Measurements from ENCODE around the gene DUSP9.

DUSP9 gene

GRCh38 chrX:153633607-153634180 lies 13.3 kb upstream of the DUSP9 start:
- Histone ChIP-seq H3K4me1 (ENCODE audit: control insufficient read depth, insufficient read depth, low read length) (no peaks in the 10 kb centered on the region), H3K9me3 (ENCODE audit: control insufficient read depth, low read length) (no peaks in the 10 kb centered on the region), H3K4me3 (ENCODE audit: low read length) (no peak overlapping the region), H3K36me3 (ENCODE audit: control insufficient read depth, insufficient read depth, low read length) (no peaks in the 10 kb centered on the region), H3K27me3 (ENCODE audit: control insufficient read depth, insufficient read depth, low read length) (peaks cover 4% of the 10 kb centered on the region), H3K9ac (ENCODE audit: low read length) (no peak overlapping the region)

GRCh38 chrX:153634236-153634635 lies 12.8 kb upstream of the DUSP9 start:
- Histone ChIP-seq H3K4me3 (ENCODE audit: low read length) (no peak overlapping the region), H3K9ac (ENCODE audit: low read length) (no peak overlapping the region), H3K27me3 (ENCODE audit: control insufficient read depth, insufficient read depth, low read length) (peaks cover 4% of the 10 kb centered on the region), H3K9me3 (ENCODE audit: control insufficient read depth, low read length) (no peaks in the 10 kb centered on the region), H3K4me1 (ENCODE audit: control insufficient read depth, insufficient read depth, low read length) (no peaks in the 10 kb centered on the region), H3K36me3 (ENCODE audit: control insufficient read depth, insufficient read depth, low read length) (no peaks in the 10 kb centered on the region)

GRCh38 chrX:153634832-153635231 lies 12.2 kb upstream of the DUSP9 start:
- H3K27me3 ChIP-seq (ENCODE audit: control insufficient read depth, insufficient read depth, low read length) = peaks cover 4% of the 10 kb centered on the region
- no peaks in the 10 kb centered on the region for H3K4me1 ChIP-seq (ENCODE audit: control insufficient read depth, insufficient read depth, low read length)
- H3K9me3 ChIP-seq (ENCODE audit: control insufficient read depth, low read length) = no peaks in the 10 kb centered on the region
- no peak overlapping the region for H3K4me3 ChIP-seq (ENCODE audit: low read length)
- no peaks in the 10 kb centered on the region for H3K36me3 ChIP-seq (ENCODE audit: control insufficient read depth, insufficient read depth, low read length)
- H3K9ac ChIP-seq (ENCODE audit: low read length) = no peak overlapping the region

- H3K9me3 ChIP-seq (ENCODE audit: control insufficient read depth, low read length) = no peaks in the 10 kb centered on the region
Observed at GRCh38 chrX:153635388-153635787, 11.6 kb upstream of the DUSP9 start.

GRCh38 chrX:153635788-153636668 lies 11.0 kb upstream of the DUSP9 start:
- Histone ChIP-seq H3K27me3 (ENCODE audit: control insufficient read depth, insufficient read depth, low read length) (peaks cover 4% of the 10 kb centered on the region), H3K9ac (ENCODE audit: low read length) (no peak overlapping the region), H3K4me1 (ENCODE audit: control insufficient read depth, insufficient read depth, low read length) (no peaks in the 10 kb centered on the region)

More at GRCh38 chrX:153635388-153635787, 11.6 kb upstream of the DUSP9 start:
- no peak overlapping the region for H3K9ac ChIP-seq (ENCODE audit: low read length)
- no peaks in the 10 kb centered on the region for H3K36me3 ChIP-seq (ENCODE audit: control insufficient read depth, insufficient read depth, low read length)
- no peaks in the 10 kb centered on the region for H3K4me1 ChIP-seq (ENCODE audit: control insufficient read depth, insufficient read depth, low read length)
- H3K27me3 ChIP-seq (ENCODE audit: control insufficient read depth, insufficient read depth, low read length) = peaks cover 4% of the 10 kb centered on the region
- H3K4me3 ChIP-seq (ENCODE audit: low read length) = no peak overlapping the region

GRCh38 chrX:153636716-153637115 lies 10.3 kb upstream of the DUSP9 start:
- H3K4me1 ChIP-seq (ENCODE audit: control insufficient read depth, insufficient read depth, low read length) = no peaks in the 10 kb centered on the region
- H3K9ac ChIP-seq (ENCODE audit: low read length) = no peak overlapping the region
- peaks cover 9% of the 10 kb centered on the region for H3K27me3 ChIP-seq (ENCODE audit: control insufficient read depth, insufficient read depth, low read length)

More at GRCh38 chrX:153635788-153636668, 11.0 kb upstream of the DUSP9 start:
- Histone ChIP-seq H3K4me3 (ENCODE audit: low read length) (no peak overlapping the region), H3K36me3 (ENCODE audit: control insufficient read depth, insufficient read depth, low read length) (no peaks in the 10 kb centered on the region), H3K9me3 (ENCODE audit: control insufficient read depth, low read length) (no peaks in the 10 kb centered on the region)

GRCh38 chrX:153637121-153638040 lies 9.6 kb upstream of the DUSP9 start:
- Histone ChIP-seq H3K9ac (ENCODE audit: low read length) (no peak overlapping the region), H3K27me3 (ENCODE audit: control insufficient read depth, insufficient read depth, low read length) (peaks cover 11% of the 10 kb centered on the region), H3K9me3 (ENCODE audit: control insufficient read depth, low read length) (no peaks in the 10 kb centered on the region), H3K36me3 (ENCODE audit: control insufficient read depth, insufficient read depth, low read length) (no peaks in the 10 kb centered on the region), H3K4me3 (ENCODE audit: low read length) (no peak overlapping the region), H3K4me1 (ENCODE audit: control insufficient read depth, insufficient read depth, low read length) (no peaks in the 10 kb centered on the region)

More at GRCh38 chrX:153636716-153637115, 10.3 kb upstream of the DUSP9 start:
- H3K36me3 ChIP-seq (ENCODE audit: control insufficient read depth, insufficient read depth, low read length) = no peaks in the 10 kb centered on the region
- H3K4me3 ChIP-seq (ENCODE audit: low read length) = no peak overlapping the region
- H3K9me3 ChIP-seq (ENCODE audit: control insufficient read depth, low read length) = no peaks in the 10 kb centered on the region

GRCh38 chrX:153638041-153638371 lies 9.0 kb upstream of the DUSP9 start:
- Histone ChIP-seq H3K9me3 (ENCODE audit: control insufficient read depth, low read length) (no peaks in the 10 kb centered on the region), H3K27me3 (ENCODE audit: control insufficient read depth, insufficient read depth, low read length) (peaks cover 16% of the 10 kb centered on the region), H3K36me3 (ENCODE audit: control insufficient read depth, insufficient read depth, low read length) (no peaks in the 10 kb centered on the region), H3K4me1 (ENCODE audit: control insufficient read depth, insufficient read depth, low read length) (no peaks in the 10 kb centered on the region), H3K9ac (ENCODE audit: low read length) (no peak overlapping the region), H3K4me3 (ENCODE audit: low read length) (no peak overlapping the region)

GRCh38 chrX:153638436-153639176 lies 8.4 kb upstream of the DUSP9 start:
- no peaks in the 10 kb centered on the region for H3K4me1 ChIP-seq (ENCODE audit: control insufficient read depth, insufficient read depth, low read length)
- no peaks in the 10 kb centered on the region for H3K9me3 ChIP-seq (ENCODE audit: control insufficient read depth, low read length)
- H3K4me3 ChIP-seq (ENCODE audit: low read length) = no peak overlapping the region
- H3K9ac ChIP-seq (ENCODE audit: low read length) = no peak overlapping the region
- no peaks in the 10 kb centered on the region for H3K36me3 ChIP-seq (ENCODE audit: control insufficient read depth, insufficient read depth, low read length)
- peaks cover 22% of the 10 kb centered on the region for H3K27me3 ChIP-seq (ENCODE audit: control insufficient read depth, insufficient read depth, low read length)

GRCh38 chrX:153639177-153640044 lies 7.6 kb upstream of the DUSP9 start:
- no peaks in the 10 kb centered on the region for H3K36me3 ChIP-seq (ENCODE audit: control insufficient read depth, insufficient read depth, low read length)
- H3K9me3 ChIP-seq (ENCODE audit: control insufficient read depth, low read length) = no peaks in the 10 kb centered on the region
- H3K4me3 ChIP-seq (ENCODE audit: low read length) = no peak overlapping the region
- peaks cover 27% of the 10 kb centered on the region for H3K27me3 ChIP-seq (ENCODE audit: control insufficient read depth, insufficient read depth, low read length)
- H3K9ac ChIP-seq (ENCODE audit: low read length) = no peak overlapping the region
- H3K4me1 ChIP-seq (ENCODE audit: control insufficient read depth, insufficient read depth, low read length) = no peaks in the 10 kb centered on the region
